Posterior cingulate gyrus (tissue), 11 donors: Measurements from ENCODE around the gene PITPNM3.

Experiments used
- DNase-seq, 10 donors: peaks; one replicate each; pipeline versions ENCODE4 v3.0.0 to v3.0.0-alpha.2; 2020 to 2021; ENCODE audit warnings: mixed read lengths in 3 of 10
- intact Hi-C: fragments of 100-400 bp; cut with DNase I; formaldehyde crosslinking; loops from one replicate; pipeline ENCODE4 v1.15.1; 2023

The PITPNM3 gene

DNA sequence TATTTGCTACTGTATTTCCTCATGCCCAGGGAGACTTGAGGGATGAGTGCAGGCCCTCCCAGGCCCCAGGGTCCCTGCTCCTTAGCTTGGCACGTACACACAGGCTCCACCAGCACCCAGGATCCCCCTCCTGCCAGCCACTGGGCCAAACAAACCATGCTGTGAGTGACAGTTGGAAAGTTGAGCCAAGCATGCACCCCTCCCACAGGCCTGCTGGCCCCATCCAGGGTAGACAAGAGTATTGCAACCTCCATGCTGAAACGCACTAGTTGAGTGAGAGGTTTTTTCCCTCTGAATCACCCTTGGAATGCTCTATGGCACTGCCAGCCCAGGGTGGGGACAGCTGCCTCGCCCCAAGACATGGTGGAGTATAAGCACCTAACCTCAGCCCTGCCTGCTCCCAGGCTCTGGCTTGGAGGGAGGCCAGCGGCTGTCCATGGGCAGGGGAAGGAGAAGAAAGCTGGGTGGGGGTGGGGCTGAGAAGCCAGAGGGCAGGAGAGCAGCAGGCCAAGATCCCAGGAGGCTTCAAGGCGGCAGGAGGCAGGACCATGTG lies 49.6 kb downstream of the PITPNM3 start:
- peak in 3 of 10 donors; percentile 65 to 67 (median 66) for DNase-seq
- intact Hi-C loops: no loop called here

- DNase-seq: peak in 3 of 10 donors; percentile 24 to 36 (median 27)
- intact Hi-C loops: no loop called here
Observed at GRCh38 chr17:6505425-6506142, 50.8 kb downstream of the PITPNM3 start.

DNA sequence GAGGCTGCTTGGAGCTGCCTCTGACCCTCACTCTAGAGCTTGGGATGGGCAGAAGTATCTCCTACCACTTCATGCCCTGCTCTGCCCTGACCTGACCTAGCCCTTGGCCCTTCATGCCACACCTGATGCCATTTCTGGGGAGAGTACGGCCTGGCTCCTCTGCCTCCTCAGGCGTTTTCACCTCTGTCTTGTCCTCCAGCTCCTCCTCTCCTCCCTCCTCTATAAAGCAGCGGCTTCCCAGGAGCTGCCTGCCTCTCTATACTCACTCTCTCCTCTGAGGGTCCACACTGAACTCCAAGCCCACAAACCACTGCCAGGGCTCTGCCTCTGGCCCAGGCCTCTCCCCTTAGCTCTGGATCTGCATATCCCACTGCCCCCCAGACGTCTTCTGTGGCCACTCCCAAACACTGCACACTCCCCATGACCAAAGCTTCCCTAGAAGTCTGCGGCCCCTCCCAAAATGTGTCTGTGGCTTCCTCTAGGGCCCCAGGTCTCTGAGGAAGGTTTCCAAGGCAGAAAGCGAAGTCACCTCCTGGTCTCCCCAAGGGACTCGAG lies 52.6 kb downstream of the PITPNM3 start:
- DNase-seq: peak in 2 of 10 donors; percentile 13 to 63
- intact Hi-C loops: no loop called here

- intact Hi-C loops: no loop called here
Observed at GRCh38 chr17:6502871-6503509, 53.4 kb downstream of the PITPNM3 start.

DNA sequence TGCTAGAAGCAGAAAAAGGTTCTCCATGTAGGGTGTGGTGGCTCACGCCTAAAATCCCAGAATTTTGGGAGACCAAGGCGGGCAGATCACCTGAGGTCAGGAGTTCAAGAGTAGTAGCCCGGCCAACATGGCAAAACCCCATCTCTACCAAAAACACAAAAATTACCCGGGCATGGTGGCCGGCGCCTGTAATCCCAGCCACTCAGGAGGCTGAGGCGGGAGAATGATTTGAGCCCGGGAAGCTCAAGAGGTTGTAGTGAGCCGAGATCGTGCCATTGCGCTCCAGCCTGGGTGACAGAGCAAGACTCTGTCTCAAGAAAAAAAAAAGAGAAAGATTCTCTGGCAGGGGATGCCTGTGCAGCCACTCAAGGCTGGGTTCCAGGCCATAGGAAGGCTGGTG lies 54.2 kb downstream of the PITPNM3 start:
- peak in 2 of 10 donors; percentile 43 to 65 for DNase-seq
- intact Hi-C loops: no loop called here

More at GRCh38 chr17:6502871-6503509, 53.4 kb downstream of the PITPNM3 start:
- peak in 1 of 10 donors; percentile 50 for DNase-seq

- intact Hi-C loops: no loop called here
- peak in 1 of 10 donors; percentile 44 for DNase-seq
Observed at GRCh38 chr17:6501359-6501758, 55.0 kb downstream of the PITPNM3 start.

DNA sequence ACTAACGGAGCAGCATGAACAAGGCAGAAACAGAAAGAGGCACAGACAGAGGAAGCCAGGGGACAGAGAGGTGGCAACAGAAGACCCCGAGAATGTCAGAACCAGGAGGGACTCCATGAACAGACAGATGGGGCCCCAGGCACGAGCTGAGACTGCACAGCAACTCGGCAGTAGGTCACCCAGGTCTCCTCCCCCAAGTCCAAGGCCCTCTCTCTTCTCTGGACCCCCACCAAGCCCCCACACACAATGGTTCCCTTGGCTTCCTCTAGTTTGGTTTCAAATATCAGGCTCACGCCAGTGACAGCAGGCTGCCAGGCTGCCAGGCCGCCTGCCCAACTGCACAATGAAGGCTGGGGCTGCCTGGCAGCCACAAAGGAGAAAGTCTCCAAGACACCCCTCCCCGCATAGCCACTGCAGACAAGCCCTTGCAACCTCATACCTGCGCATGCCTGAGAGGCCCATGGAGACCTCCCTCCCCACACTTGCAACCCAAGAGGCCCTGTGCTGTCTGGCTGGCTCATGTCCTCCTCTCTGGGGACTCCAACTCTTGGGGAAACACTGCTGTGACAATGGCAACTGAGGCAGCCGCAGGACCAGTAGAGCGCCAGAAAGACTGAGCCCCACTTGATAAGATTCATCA lies 57.3 kb downstream of the PITPNM3 start:
- intact Hi-C loops: loop anchor here (10.0 kb wide), 1 partner anchor 56 kb away; the partner anchor contains the start of gene PITPNM3
- peak in 3 of 10 donors; percentile 2 to 81 (median 70) for DNase-seq

DNA sequence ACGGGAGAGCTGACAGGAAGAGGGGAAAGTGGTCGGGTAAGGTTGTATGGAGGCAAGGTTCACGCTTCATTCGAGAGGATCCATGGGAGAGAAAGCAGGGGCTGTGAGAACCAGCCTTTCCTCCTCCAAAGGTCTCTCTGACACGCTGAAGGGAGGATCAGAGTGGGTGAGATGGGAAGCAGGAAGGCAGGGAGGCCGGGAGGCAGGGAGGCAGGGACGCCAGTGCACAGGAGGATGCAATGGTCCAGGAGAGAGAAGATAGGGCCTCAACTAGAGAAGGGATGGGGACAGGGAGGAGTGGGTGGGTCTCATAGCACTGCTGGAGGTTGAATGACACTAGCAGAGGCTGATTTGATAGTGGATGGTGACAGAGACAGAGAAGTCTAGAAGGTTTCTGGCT lies 58.0 kb downstream of the PITPNM3 start:
- intact Hi-C loops: loop anchor here (10.0 kb wide), 1 partner anchor 56 kb away; the partner anchor contains the start of gene PITPNM3
- DNase-seq: peak in 2 of 10 donors; percentile 29 to 56

- intact Hi-C loops: loop anchor here (10.0 kb wide), 1 partner anchor 57 kb away; the partner anchor contains the start of gene PITPNM3
- DNase-seq: peak in 3 of 10 donors; percentile 66 to 82 (median 77)
Observed at GRCh38 chr17:6497496-6498221, 58.7 kb downstream of the PITPNM3 start.

GRCh38 chr17:6496640-6497441 lies 59.5 kb downstream of the PITPNM3 start:
- peak in 5 of 10 donors; percentile 44 to 91 (median 81) for DNase-seq
- intact Hi-C loops: loop anchor here (10.0 kb wide), 1 partner anchor 58 kb away; the partner anchor contains the start of gene PITPNM3

DNA sequence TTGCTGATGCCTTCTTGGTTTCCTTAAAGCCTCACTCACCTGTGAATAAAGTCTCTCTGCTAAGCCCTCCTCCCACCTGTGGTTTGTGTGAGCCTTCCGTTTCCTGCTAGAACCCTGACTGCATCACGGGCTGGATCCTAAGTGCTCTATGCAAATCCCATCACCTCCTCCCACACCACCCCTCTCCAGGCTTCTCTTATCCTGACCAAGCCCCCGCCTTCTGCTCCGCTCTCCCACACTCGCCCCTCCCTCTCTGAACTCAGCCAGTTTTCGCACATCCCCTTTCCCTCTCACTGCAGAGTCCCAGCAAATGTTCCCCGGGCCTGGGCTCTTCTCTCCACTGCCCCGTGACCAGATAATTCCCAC lies 60.3 kb downstream of the PITPNM3 start:
- intact Hi-C loops: loop anchor here (10.0 kb wide), 1 partner anchor 59 kb away; the partner anchor contains the start of gene PITPNM3
- peak in 3 of 10 donors; percentile 64 to 84 (median 83) for DNase-seq

DNA sequence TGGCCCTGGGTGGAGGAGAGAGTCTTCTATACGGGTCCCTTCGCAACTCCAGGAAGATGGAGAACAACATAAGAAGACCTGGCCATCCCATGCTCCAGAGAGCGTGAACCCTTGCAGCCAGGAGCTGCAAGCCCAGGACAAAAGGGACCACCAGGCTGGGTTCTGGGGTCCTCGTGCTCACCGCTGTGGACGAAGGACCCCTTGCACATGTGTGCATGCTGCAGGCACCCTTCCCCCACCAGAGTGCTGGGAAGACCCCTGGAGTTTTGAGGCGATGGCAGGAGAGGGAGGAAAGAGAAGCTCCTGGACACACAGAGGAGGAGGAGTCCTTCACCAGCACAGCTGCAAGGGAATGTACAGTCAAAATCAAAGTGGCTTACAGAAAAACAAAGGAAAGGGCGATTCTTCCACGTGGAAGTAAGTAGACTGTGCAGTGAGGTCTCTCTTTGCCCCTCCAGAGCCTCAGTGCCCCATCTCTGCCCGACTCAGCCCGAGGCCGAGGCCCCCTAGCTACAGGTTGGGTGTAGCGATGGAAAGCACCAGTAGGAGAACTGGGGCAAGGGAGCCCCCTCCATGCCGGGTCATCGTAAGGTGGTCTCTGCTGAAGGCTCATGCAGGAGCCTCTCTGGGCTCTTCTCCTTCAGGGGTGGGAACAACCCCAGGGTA lies 60.8 kb downstream of the PITPNM3 start:
- intact Hi-C loops: loop anchor here (10.0 kb wide), 1 partner anchor 59 kb away; the partner anchor contains the start of gene PITPNM3
- DNase-seq: peak in 3 of 10 donors; percentile 37 to 59 (median 41)

- intact Hi-C loops: loop anchor here (10.0 kb wide), 1 partner anchor 60 kb away; the partner anchor contains the start of gene PITPNM3
- DNase-seq: peak in 3 of 10 donors; percentile 25 to 80 (median 36)
Observed at GRCh38 chr17:6494239-6494941, 62.0 kb downstream of the PITPNM3 start.

GRCh38 chr17:6492892-6493674 lies 63.3 kb downstream of the PITPNM3 start:
- intact Hi-C loops: loop anchor here (10.0 kb wide), 1 partner anchor 62 kb away; the partner anchor contains the start of gene PITPNM3
- peak in 2 of 10 donors; percentile 7 to 39 for DNase-seq

GRCh38 chr17:6491071-6491700 lies 65.2 kb downstream of the PITPNM3 start:
- intact Hi-C loops: loop anchor here (10.0 kb wide), 1 partner anchor 64 kb away; the partner anchor contains the start of gene PITPNM3
- DNase-seq: peak in 3 of 10 donors; percentile 7 to 25 (median 15)
